ENCODE measurements around the gene TRNAU1AP.
A peak's percentile ranks its signal among the peaks of the same experiment; 100 is the strongest.

DNA sequence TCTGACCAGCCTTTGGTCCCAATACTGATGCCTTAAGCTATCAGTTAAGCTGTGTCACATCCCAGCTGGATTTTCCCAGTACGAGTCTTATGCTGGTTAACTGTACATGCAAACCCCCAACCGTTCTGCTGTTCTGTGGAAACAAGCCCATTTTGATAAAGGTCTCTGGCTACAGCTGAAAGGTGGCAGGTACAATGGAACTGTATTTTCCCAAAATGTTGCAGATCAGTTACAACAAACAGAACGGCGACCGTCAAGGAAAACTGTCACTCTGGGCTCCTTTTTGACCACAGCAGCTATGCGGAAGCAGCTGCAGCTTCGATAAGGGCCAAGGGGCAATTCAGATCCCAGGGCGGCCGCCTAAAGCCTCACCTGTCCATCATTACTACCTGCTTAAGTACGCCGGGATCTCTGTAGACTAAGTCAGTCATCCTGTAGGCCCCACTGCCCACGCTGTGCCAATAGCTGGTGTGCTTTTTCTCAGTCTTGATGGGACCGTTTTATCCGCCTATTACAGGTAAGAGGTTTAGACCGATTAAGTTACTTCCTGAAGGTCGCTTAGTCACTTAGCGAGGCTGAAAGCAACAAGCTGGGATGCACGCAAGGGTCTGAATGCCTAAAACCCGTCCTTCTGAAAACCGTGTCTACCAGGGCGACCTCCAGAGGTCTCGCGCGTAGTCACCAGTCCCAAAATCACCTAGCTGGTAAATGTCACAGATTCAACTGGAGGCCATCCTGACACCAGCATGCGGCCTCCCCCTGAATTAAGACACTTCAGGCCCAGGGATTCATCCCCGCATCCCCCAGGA lies 28.0 kb downstream of the TRNAU1AP start:
- TF ChIP-seq, protein P1, sequence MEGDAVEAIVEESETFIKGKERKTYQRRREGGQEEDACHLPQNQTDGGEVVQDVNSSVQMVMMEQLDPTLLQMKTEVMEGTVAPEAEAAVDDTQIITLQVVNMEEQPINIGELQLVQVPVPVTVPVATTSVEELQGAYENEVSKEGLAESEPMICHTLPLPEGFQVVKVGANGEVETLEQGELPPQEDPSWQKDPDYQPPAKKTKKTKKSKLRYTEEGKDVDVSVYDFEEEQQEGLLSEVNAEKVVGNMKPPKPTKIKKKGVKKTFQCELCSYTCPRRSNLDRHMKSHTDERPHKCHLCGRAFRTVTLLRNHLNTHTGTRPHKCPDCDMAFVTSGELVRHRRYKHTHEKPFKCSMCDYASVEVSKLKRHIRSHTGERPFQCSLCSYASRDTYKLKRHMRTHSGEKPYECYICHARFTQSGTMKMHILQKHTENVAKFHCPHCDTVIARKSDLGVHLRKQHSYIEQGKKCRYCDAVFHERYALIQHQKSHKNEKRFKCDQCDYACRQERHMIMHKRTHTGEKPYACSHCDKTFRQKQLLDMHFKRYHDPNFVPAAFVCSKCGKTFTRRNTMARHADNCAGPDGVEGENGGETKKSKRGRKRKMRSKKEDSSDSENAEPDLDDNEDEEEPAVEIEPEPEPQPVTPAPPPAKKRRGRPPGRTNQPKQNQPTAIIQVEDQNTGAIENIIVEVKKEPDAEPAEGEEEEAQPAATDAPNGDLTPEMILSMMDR (IDR thresholded peaks at IDR 0.05) = no peak
- TF ChIP-seq POLR2A (IDR thresholded peaks at IDR 0.05) = peak; percentile 46 to 50

All from Peyer's patch (tissue), 4 donors.